Measurements from ENCODE around the gene SLC22A31.

- TF ChIP-seq POLR2AphosphoS5 (IDR thresholded peaks at IDR 0.05) (no peak), POLR2A (IDR thresholded peaks at IDR 0.05; ENCODE audit: low read depth) (no peak)
These were observed 21.3 kb upstream of the SLC22A31 start for GRCh38 chr16:89221604-89222003.

Measured in esophagus muscularis mucosa (tissue), 2 donors.